ENCODE measurements around the gene H3-3A.

The H3-3A gene

GRCh38 chr1:226054519-226055327 is 7.8 kb upstream of the H3-3A start:
- no peak for DNase-seq

GRCh38 chr1:226059709-226060108 is 2.8 kb upstream of the H3-3A start:
- DNase-seq, result no peak

GRCh38 chr1:226060427-226060826 is 2.1 kb upstream of the H3-3A start:
- no peak for DNase-seq

GRCh38 chr1:226061068-226061840 is 1.3 kb upstream of the H3-3A start:
- no peak for DNase-seq

GRCh38 chr1:226061841-226062557 is 517 bp upstream of the H3-3A start:
- peak; percentile 81 for DNase-seq

GRCh38 chr1:226063224-226063976 is 884 bp downstream of the H3-3A start:
- DNase-seq, result peak; percentile 41

- peak; percentile 17 for DNase-seq
Measured at GRCh38 chr1:226063977-226064815, 1.7 kb downstream of the H3-3A start.

- DNase-seq, result peak; percentile 53
Measured at GRCh38 chr1:226064816-226065248, 2.3 kb downstream of the H3-3A start.

GRCh38 chr1:226066415-226067078 is 4.0 kb downstream of the H3-3A start:
- peak; percentile 11 for DNase-seq

- no peak for DNase-seq
Measured at GRCh38 chr1:226069811-226070489, 7.4 kb downstream of the H3-3A start.

- DNase-seq, result no peak
Measured at GRCh38 chr1:226072347-226072746, 9.8 kb downstream of the H3-3A start.

GRCh38 chr1:226073184-226073950 is 10.9 kb downstream of the H3-3A start:
- no peak for DNase-seq

GRCh38 chr1:226074046-226074445 is 11.5 kb downstream of the H3-3A start:
- DNase-seq, result no peak

GRCh38 chr1:226076378-226076777 is 13.9 kb downstream of the H3-3A start:
- no peak for DNase-seq

- no peak for DNase-seq
Measured at GRCh38 chr1:226078374-226078773, 15.9 kb downstream of the H3-3A start.

- DNase-seq, result no peak
Measured at GRCh38 chr1:226082587-226082917, 20.0 kb downstream of the H3-3A start.

- DNase-seq, result no peak
Measured at GRCh38 chr1:226082959-226083301, 20.4 kb downstream of the H3-3A start.

- peak; percentile 75 for DNase-seq
Measured at GRCh38 chr1:226083302-226084101, 21.0 kb downstream of the H3-3A start.

GRCh38 chr1:226085675-226086285 is 23.3 kb downstream of the H3-3A start:
- DNase-seq, result no peak

All from fibroblast of skin of right quadriceps (primary cell).